NT2/D1 (cell line): ENCODE results near the gene RASAL1.

ENCODE experiments used
- DNase-seq: peaks from one replicate; pipeline ENCODE4 v3.0.0-alpha.2; 2011; ENCODE audit warnings: low read depth, low spot score
- H3K27me3 ChIP-seq: 2 replicates; pipeline ENCODE4 v1.6.0; 2011; ENCODE audit warnings: mild to moderate bottlenecking; ENCODE audit not compliant: insufficient read length, insufficient read depth
- H3K36me3 ChIP-seq: 2 replicates; pipeline ENCODE4 v1.6.1; 2011; ENCODE audit warnings: mild to moderate bottlenecking, low read length, mixed read lengths; ENCODE audit not compliant: insufficient read depth, insufficient read length
- H3K4me1 ChIP-seq: 2 replicates; pipeline ENCODE4 v1.5.1; 2011; ENCODE audit not compliant: insufficient read depth, insufficient read length
- H3K4me3 ChIP-seq: 2 replicates; pipeline ENCODE4 v1.5.1; 2011; ENCODE audit warnings: low read depth; ENCODE audit not compliant: insufficient read length
- H3K9ac ChIP-seq: 2 replicates; pipeline ENCODE4 v1.6.0; 2011; ENCODE audit warnings: low read depth; ENCODE audit not compliant: insufficient read length
- H3K9me3 ChIP-seq: 2 replicates; pipeline ENCODE4 v1.5.1; 2011; ENCODE audit warnings: mild to moderate bottlenecking, low read length; ENCODE audit not compliant: insufficient read depth
- SUZ12 ChIP-seq: IDR thresholded peaks from 2 replicates; pipeline ENCODE4 v1.6.1; 2011; ENCODE audit not compliant: insufficient read length, insufficient read depth; ENCODE audit errors: extremely low read depth
- YY1 ChIP-seq: IDR thresholded peaks from 2 replicates; pipeline ENCODE4 v1.6.1; 2011; ENCODE audit not compliant: insufficient read length, insufficient read depth
- ZNF274 ChIP-seq: IDR thresholded peaks from 2 replicates; pipeline ENCODE4 v1.6.1; 2011; ENCODE audit warnings: mild to moderate bottlenecking, low read depth, low read length

RASAL1 gene

GRCh38 chr12:113159937-113160336 is 24.4 kb upstream of the RASAL1 start:
- H3K9ac ChIP-seq: no peak overlapping the region
- H3K36me3 ChIP-seq: peaks cover 79% of the 10 kb centered on the region
- H3K27me3 ChIP-seq: peaks cover 5% of the 10 kb centered on the region
- no peaks in the 10 kb centered on the region for H3K9me3 ChIP-seq
- peaks cover 24% of the 10 kb centered on the region for H3K4me1 ChIP-seq
- no peak for DNase-seq
- TF ChIP-seq ZNF274: no peak
- no peak overlapping the region for H3K4me3 ChIP-seq

- Histone ChIP-seq H3K36me3 (peaks cover 68% of the 10 kb centered on the region), H3K27me3 (peaks cover 18% of the 10 kb centered on the region), H3K9ac (no peak overlapping the region), H3K4me3 (no peak overlapping the region), H3K9me3 (no peaks in the 10 kb centered on the region), H3K4me1 (peaks cover 28% of the 10 kb centered on the region)
- DNase-seq: no peak
- TF ChIP-seq YY1: no peak
- no peak for TF ChIP-seq SUZ12
- no peak for TF ChIP-seq ZNF274
These were observed 23.1 kb upstream of the RASAL1 start for GRCh38 chr12:113158439-113159203.

- Histone ChIP-seq H3K36me3 (peaks cover 55% of the 10 kb centered on the region), H3K4me1 (peaks cover 23% of the 10 kb centered on the region), H3K4me3 (no peak overlapping the region), H3K27me3 (peaks cover 31% of the 10 kb centered on the region), H3K9me3 (no peaks in the 10 kb centered on the region), H3K9ac (no peak overlapping the region)
- DNase-seq: no peak
- TF ChIP-seq SUZ12: no peak
- TF ChIP-seq YY1: no peak
- no peak for TF ChIP-seq ZNF274
These were observed 21.8 kb upstream of the RASAL1 start for GRCh38 chr12:113157218-113157859.

- no peaks in the 10 kb centered on the region for H3K9me3 ChIP-seq
- peaks cover 43% of the 10 kb centered on the region for H3K36me3 ChIP-seq
- DNase-seq: no peak
- peaks cover 46% of the 10 kb centered on the region for H3K27me3 ChIP-seq
- no peak overlapping the region for H3K4me3 ChIP-seq
- H3K4me1 ChIP-seq: peaks cover 18% of the 10 kb centered on the region
- H3K9ac ChIP-seq: peak overlapping the region; percentile 29
- TF ChIP-seq ZNF274 (no peak), SUZ12 (no peak)
These were observed 20.1 kb upstream of the RASAL1 start for GRCh38 chr12:113155646-113156045.

- TF ChIP-seq YY1: no peak
- TF ChIP-seq ZNF274: no peak
- no peak for TF ChIP-seq SUZ12
- H3K9ac ChIP-seq: peak overlapping the region; percentile 44
- peaks cover 22% of the 10 kb centered on the region for H3K4me1 ChIP-seq
These were observed 19.5 kb upstream of the RASAL1 start for GRCh38 chr12:113155060-113155459.

GRCh38 chr12:113154351-113154973 is 18.9 kb upstream of the RASAL1 start:
- Histone ChIP-seq H3K9ac (peak overlapping the region; percentile 76), H3K4me3 (peak overlapping the region; percentile 48), H3K36me3 (peaks cover 31% of the 10 kb centered on the region), H3K4me1 (peaks cover 24% of the 10 kb centered on the region), H3K9me3 (no peaks in the 10 kb centered on the region), H3K27me3 (peaks cover 54% of the 10 kb centered on the region)
- no peak for DNase-seq
- peak; percentile 22 for TF ChIP-seq SUZ12
- TF ChIP-seq ZNF274: no peak

More at GRCh38 chr12:113155060-113155459, 19.5 kb upstream of the RASAL1 start:
- Histone ChIP-seq H3K36me3 (peaks cover 37% of the 10 kb centered on the region), H3K27me3 (peaks cover 52% of the 10 kb centered on the region), H3K4me3 (no peak overlapping the region), H3K9me3 (no peaks in the 10 kb centered on the region)
- DNase-seq: no peak
